ENCODE results near the gene CADM4.
A peak's percentile ranks its signal among the peaks of the same experiment; 100 is the strongest.
"Not testable (repeated sequence)": the region's sequence is repeated elsewhere in the genome, so short reads cannot be mapped to it uniquely, and the experiment has no call there.

Gene CADM4

DNA sequence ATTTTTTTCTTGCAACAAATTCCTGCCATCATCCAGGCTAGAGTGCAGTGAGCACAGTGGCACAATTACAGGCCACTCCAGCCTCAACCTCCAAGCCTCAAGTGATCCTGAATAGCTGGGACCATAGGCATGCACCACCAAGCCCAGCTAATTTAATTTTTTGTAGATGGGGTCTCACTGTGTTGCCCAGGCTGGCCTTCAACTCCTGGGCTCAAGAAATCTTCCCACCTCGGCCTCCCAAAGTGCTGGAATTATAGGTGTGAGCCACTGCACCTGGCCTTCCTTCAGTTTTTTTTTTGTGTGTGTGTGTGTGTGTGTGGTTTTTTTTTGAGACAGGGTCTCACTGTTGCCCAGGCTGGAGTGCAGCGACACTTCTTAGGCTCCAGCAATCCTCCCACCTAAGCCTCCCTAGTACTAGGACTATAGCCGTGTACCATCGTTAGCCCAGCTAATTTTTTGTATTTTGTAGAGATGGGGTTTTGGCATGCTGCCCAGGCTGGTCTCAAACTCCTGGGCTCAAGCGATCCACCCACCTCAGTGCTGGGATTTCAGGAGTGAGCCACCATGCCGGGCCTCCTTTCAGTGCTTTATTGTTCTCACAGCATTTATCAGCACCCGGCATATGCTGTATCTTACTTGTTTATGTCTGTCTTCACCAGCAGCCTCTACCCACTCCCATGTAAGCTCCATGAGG is 33.6 kb downstream of the CADM4 start:
- H3K4me3 ChIP-seq (ENCODE audit: low read length in 2 of 2): no peak overlapping the region
- H3K4me1 ChIP-seq (ENCODE audit: control insufficient read depth in 2 of 2, insufficient read depth in 1 of 2, low read depth in 1 of 2, low read length in 2 of 2): no peaks in the 10 kb centered on the region
- H3K23ac ChIP-seq (ENCODE audit: low read depth, low read length, poor library complexity): no peak overlapping the region
- peaks cover 14 to 80% of the 10 kb centered on the region in 2 donors for H3K36me3 ChIP-seq (replicated peaks in 1 of 2; ENCODE audit: control insufficient read depth in 2 of 2, insufficient read depth in 2 of 2, low read length in 2 of 2)
- H3K18ac ChIP-seq (ENCODE audit: low read length): no peak overlapping the region
- H4K8ac ChIP-seq (ENCODE audit: low read depth, low read length): no peak overlapping the region
- no peak overlapping the region for H2BK120ac ChIP-seq (ENCODE audit: low read depth, low read length)
- no peak overlapping the region for H2AFZ ChIP-seq (ENCODE audit: low read length)
- H3K79me1 ChIP-seq (ENCODE audit: low read depth, low read length): peaks cover 6% of the 10 kb centered on the region
- no peak for DNase-seq (ENCODE audit: low spot score)
- H2BK15ac ChIP-seq (ENCODE audit: low read length): no peak overlapping the region
- no peak overlapping the region for H2AK5ac ChIP-seq (ENCODE audit: low read depth, low read length)
- no peak overlapping the region for H3K14ac ChIP-seq (ENCODE audit: low read length)
- no peak overlapping the region for H4K91ac ChIP-seq (ENCODE audit: low read depth, low read length, poor library complexity)
- H2BK12ac ChIP-seq (ENCODE audit: low read length): no peak overlapping the region
- H3K9me3 ChIP-seq (replicated peaks in 1 of 2; ENCODE audit: control insufficient read depth in 2 of 2, insufficient read depth in 1 of 2, low read depth in 1 of 2, low read length in 2 of 2): no peaks in the 10 kb centered on the region
- H3K27ac ChIP-seq (replicated peaks; ENCODE audit: low read length): no peak overlapping the region
- H2BK5ac ChIP-seq (ENCODE audit: low read length): no peak overlapping the region
- no CpG with 5 or more reads among the region's 7 CpGs for WGBS, 2 donors (ENCODE audit: extremely low coverage in 2 of 2, insufficient read length in 2 of 2, insufficient replicate concordance in 1 of 2)
- no peak overlapping the region for H3K4me2 ChIP-seq (ENCODE audit: insufficient read depth, low read length, poor library complexity, severe bottlenecking)
- no peak overlapping the region for H3K4ac ChIP-seq (ENCODE audit: low read length)
- no peaks in the 10 kb centered on the region for H3K27me3 ChIP-seq (ENCODE audit: control insufficient read depth in 3 of 3, insufficient read depth in 3 of 3, low read depth in 1 of 3, low read length in 3 of 3)
- H3K9ac ChIP-seq (ENCODE audit: low read depth, low read length, poor library complexity): no peak overlapping the region

- not testable (repeated sequence) for H2BK12ac ChIP-seq (ENCODE audit: low read length); H2BK120ac ChIP-seq (ENCODE audit: low read depth, low read length); H3K9me3 ChIP-seq (replicated peaks in 1 of 2; ENCODE audit: control insufficient read depth in 2 of 2, insufficient read depth in 1 of 2, low read depth in 1 of 2, low read length in 2 of 2); H3K23ac ChIP-seq (ENCODE audit: low read depth, low read length, poor library complexity); H2AFZ ChIP-seq (ENCODE audit: low read length); H3K4me2 ChIP-seq (ENCODE audit: insufficient read depth, low read length, poor library complexity, severe bottlenecking); H3K14ac ChIP-seq (ENCODE audit: low read length); H2BK15ac ChIP-seq (ENCODE audit: low read length); H3K79me1 ChIP-seq (ENCODE audit: low read depth, low read length); DNase-seq (ENCODE audit: low spot score); H3K18ac ChIP-seq (ENCODE audit: low read length); H3K4me3 ChIP-seq (ENCODE audit: low read length in 2 of 2); H4K91ac ChIP-seq (ENCODE audit: low read depth, low read length, poor library complexity); H3K27me3 ChIP-seq (ENCODE audit: control insufficient read depth in 3 of 3, insufficient read depth in 3 of 3, low read depth in 1 of 3, low read length in 3 of 3); H3K27ac ChIP-seq (replicated peaks; ENCODE audit: low read length); H4K8ac ChIP-seq (ENCODE audit: low read depth, low read length); H3K4ac ChIP-seq (ENCODE audit: low read length); H2BK5ac ChIP-seq (ENCODE audit: low read length); H3K4me1 ChIP-seq (ENCODE audit: control insufficient read depth in 2 of 2, insufficient read depth in 1 of 2, low read depth in 1 of 2, low read length in 2 of 2); H2AK5ac ChIP-seq (ENCODE audit: low read depth, low read length); H3K9ac ChIP-seq (ENCODE audit: low read depth, low read length, poor library complexity)
- WGBS, 2 donors (ENCODE audit: extremely low coverage in 2 of 2, insufficient read length in 2 of 2, insufficient replicate concordance in 1 of 2): no CpG with 5 or more reads among the region's 5 CpGs
- peaks cover 15 to 65% of the 10 kb centered on the region in 2 donors for H3K36me3 ChIP-seq (replicated peaks in 1 of 2; ENCODE audit: control insufficient read depth in 2 of 2, insufficient read depth in 2 of 2, low read length in 2 of 2)
Measured at GRCh38 chr19:43600326-43600725, 39.3 kb downstream of the CADM4 start.

DNA sequence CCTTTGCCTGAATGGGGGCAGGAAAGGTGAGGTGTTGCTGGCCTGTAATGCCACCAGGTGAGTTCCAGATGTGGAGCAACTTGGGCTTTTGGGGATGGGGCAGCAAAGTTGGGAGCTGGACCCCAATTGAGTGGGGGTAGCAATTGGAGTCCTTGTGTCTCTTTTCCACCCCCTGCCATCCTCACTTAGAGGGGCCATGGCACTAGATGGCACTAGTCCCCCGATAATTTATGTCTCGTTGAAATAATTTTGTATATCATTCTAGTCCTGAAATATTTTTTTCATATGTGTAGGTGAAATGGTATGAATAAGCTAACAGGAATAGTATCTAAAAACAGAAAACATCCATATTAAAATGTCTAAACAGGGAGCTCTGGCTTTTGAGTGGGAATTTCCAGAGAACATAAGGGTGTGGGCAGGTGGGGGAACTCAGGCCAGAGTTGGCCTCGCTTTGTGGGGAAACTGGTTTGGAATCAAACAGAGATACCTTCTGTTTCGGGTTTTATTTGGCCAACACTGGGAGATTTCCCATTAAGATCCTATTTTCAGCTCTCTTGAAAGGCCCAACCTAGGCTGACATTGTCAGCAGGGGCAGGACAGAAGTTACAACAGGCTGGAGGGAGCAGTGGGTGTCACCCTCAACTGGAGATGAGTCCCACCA is 39.9 kb downstream of the CADM4 start:
- H3K23ac ChIP-seq (ENCODE audit: low read depth, low read length, poor library complexity): no peak overlapping the region
- no peak overlapping the region for H3K4ac ChIP-seq (ENCODE audit: low read length)
- H2BK12ac ChIP-seq (ENCODE audit: low read length): no peak overlapping the region
- H3K27ac ChIP-seq (replicated peaks; ENCODE audit: low read length): no peak overlapping the region
- H3K79me1 ChIP-seq (ENCODE audit: low read depth, low read length): peaks cover 3% of the 10 kb centered on the region
- H3K4me2 ChIP-seq (ENCODE audit: insufficient read depth, low read length, poor library complexity, severe bottlenecking): no peak overlapping the region
- no peaks in the 10 kb centered on the region for H3K9me3 ChIP-seq (replicated peaks in 1 of 2; ENCODE audit: control insufficient read depth in 2 of 2, insufficient read depth in 1 of 2, low read depth in 1 of 2, low read length in 2 of 2)
- peaks cover 7% of the 10 kb centered on the region in 2 donors for H3K4me1 ChIP-seq (ENCODE audit: control insufficient read depth in 2 of 2, insufficient read depth in 1 of 2, low read depth in 1 of 2, low read length in 2 of 2)
- no peak overlapping the region for H2BK5ac ChIP-seq (ENCODE audit: low read length)
- H4K91ac ChIP-seq (ENCODE audit: low read depth, low read length, poor library complexity): no peak overlapping the region
- H3K14ac ChIP-seq (ENCODE audit: low read length): no peak overlapping the region
- H2BK15ac ChIP-seq (ENCODE audit: low read length): no peak overlapping the region
- no peak overlapping the region for H4K8ac ChIP-seq (ENCODE audit: low read depth, low read length)
- no CpG with 5 or more reads among the region's 4 CpGs for WGBS, 2 donors (ENCODE audit: extremely low coverage in 2 of 2, insufficient read length in 2 of 2, insufficient replicate concordance in 1 of 2)
- no peak overlapping the region for H3K4me3 ChIP-seq (ENCODE audit: low read length in 2 of 2)
- H3K36me3 ChIP-seq (replicated peaks in 1 of 2; ENCODE audit: control insufficient read depth in 2 of 2, insufficient read depth in 2 of 2, low read length in 2 of 2): peaks cover 12 to 63% of the 10 kb centered on the region in 2 donors
- DNase-seq (ENCODE audit: low spot score): no peak
- no peak overlapping the region for H2AFZ ChIP-seq (ENCODE audit: low read length)
- H3K18ac ChIP-seq (ENCODE audit: low read length): no peak overlapping the region
- H2BK120ac ChIP-seq (ENCODE audit: low read depth, low read length): no peak overlapping the region
- H2AK5ac ChIP-seq (ENCODE audit: low read depth, low read length): no peak overlapping the region
- no peak overlapping the region for H3K9ac ChIP-seq (ENCODE audit: low read depth, low read length, poor library complexity)
- no peaks in the 10 kb centered on the region for H3K27me3 ChIP-seq (ENCODE audit: control insufficient read depth in 3 of 3, insufficient read depth in 3 of 3, low read depth in 1 of 3, low read length in 3 of 3)

DNA sequence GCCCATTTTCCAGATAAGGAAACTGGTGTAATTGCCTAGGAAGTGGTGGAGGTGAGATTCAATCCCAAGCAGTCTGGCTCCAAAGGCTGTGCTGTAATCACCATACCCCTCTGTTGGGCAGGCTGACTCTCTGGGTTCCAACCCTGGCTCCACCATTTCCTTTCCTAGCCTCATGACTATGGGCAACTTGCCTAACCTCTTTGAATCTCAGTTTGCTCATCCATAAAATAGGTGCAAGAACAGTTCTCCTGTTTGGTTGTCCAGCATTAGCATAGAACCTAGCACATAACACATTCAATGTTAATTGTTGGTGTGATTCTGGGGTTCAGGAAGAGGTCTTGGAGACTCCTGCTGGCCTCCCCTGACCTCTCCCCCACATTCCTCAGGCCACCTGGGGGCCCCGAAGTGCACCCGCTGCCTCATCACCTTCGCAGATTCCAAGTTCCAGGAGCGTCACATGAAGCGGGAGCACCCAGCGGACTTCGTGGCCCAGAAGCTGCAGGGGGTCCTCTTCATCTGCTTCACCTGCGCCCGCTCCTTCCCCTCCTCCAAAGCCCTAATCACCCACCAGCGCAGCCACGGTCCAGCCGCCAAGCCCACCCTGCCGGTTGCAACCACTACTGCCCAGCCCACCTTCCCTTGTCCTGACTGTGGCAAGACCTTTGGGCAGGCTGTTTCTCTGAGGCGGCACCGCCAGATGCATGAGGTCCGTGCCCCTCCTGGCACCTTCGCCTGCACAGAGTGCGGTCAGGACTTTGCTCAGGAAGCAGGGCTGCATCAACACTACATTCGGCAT is 41.0 kb downstream of the CADM4 start:
- Histone ChIP-seq H3K18ac (ENCODE audit: low read length) (no peak overlapping the region), H2AK5ac (ENCODE audit: low read depth, low read length) (no peak overlapping the region), H3K9me3 (replicated peaks in 1 of 2; ENCODE audit: control insufficient read depth in 2 of 2, insufficient read depth in 1 of 2, low read depth in 1 of 2, low read length in 2 of 2) (no peaks in the 10 kb centered on the region), H4K91ac (ENCODE audit: low read depth, low read length, poor library complexity) (no peak overlapping the region), H3K4me3 (ENCODE audit: low read length in 2 of 2) (no peak overlapping the region), H3K9ac (ENCODE audit: low read depth, low read length, poor library complexity) (peak overlapping the region; percentile 73), H3K4me1 (ENCODE audit: control insufficient read depth in 2 of 2, insufficient read depth in 1 of 2, low read depth in 1 of 2, low read length in 2 of 2) (peaks cover 7 to 8% of the 10 kb centered on the region in 2 donors), H4K8ac (ENCODE audit: low read depth, low read length) (no peak overlapping the region), H2BK12ac (ENCODE audit: low read length) (no peak overlapping the region), H3K27me3 (ENCODE audit: control insufficient read depth in 3 of 3, insufficient read depth in 3 of 3, low read depth in 1 of 3, low read length in 3 of 3) (no peaks in the 10 kb centered on the region), H2AFZ (ENCODE audit: low read length) (no peak overlapping the region), H2BK120ac (ENCODE audit: low read depth, low read length) (no peak overlapping the region), H3K79me1 (ENCODE audit: low read depth, low read length) (peaks cover 5% of the 10 kb centered on the region), H3K14ac (ENCODE audit: low read length) (no peak overlapping the region), H3K27ac (replicated peaks; ENCODE audit: low read length) (no peak overlapping the region), H2BK15ac (ENCODE audit: low read length) (no peak overlapping the region), H2BK5ac (ENCODE audit: low read length) (no peak overlapping the region), H3K4ac (ENCODE audit: low read length) (no peak overlapping the region), H3K4me2 (ENCODE audit: insufficient read depth, low read length, poor library complexity, severe bottlenecking) (no peak overlapping the region), H3K36me3 (replicated peaks in 1 of 2; ENCODE audit: control insufficient read depth in 2 of 2, insufficient read depth in 2 of 2, low read length in 2 of 2) (peaks cover 17 to 64% of the 10 kb centered on the region in 2 donors), H3K23ac (ENCODE audit: low read depth, low read length, poor library complexity) (no peak overlapping the region)
- no CpG with 5 or more reads among the region's 19 CpGs for WGBS, 2 donors (ENCODE audit: extremely low coverage in 2 of 2, insufficient read length in 2 of 2, insufficient replicate concordance in 1 of 2)
- DNase-seq (ENCODE audit: low spot score): no peak

Measured in neuronal stem cell (in vitro differentiated cells).